ENCODE measurements around the gene PPP1R12A. TPM values are rescaled to one million over a fixed set of nuclear protein-coding genes. Genes with fewer than 3 reads are reported as not detected.
A peak's percentile ranks its signal among the peaks of the same experiment; 100 is the strongest.

PPP1R12A gene
- total RNA-seq, 2 experiments from 2014 or later = 44.5 to 65.1 TPM

DNA sequence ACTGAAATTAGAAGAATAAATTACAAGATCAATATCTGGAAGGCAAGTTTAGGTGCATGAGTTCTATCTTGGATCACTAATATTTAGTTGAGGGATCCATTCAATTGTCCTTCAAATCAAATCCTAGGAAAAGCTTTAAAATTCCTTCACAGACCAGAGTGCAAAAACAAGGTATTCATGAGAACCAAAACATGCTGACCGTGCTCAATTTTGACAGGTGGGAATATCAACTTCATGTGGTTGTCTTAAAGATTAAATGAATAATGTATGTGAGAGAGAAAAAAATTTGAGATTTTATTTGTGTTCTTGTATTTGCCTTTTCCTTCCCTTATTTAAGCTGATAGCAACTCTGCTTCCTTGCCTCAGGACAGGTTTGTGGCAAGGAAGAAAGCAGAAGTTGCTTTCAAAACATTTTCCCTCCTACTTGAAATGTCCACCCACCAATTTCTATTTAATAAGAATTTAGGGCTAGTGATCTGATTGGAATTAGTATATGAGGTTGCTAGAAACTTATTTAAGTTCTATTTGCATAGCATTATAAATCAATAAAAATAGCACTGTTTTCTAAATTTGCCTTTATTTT, 4.9 kb upstream of the PPP1R12A start:
- Histone ChIP-seq H3K4me1 (ENCODE audit: insufficient read depth, low read length, poor library complexity, severe bottlenecking) (peaks cover 8% of the 10 kb centered on the region), H3K9me2 (ENCODE audit: insufficient read depth, low read length) (no peaks in the 10 kb centered on the region), H2AFZ (ENCODE audit: low read length) (no peak overlapping the region), H3K9me3 (ENCODE audit: low read length) (no peaks in the 10 kb centered on the region), H3K79me2 (ENCODE audit: insufficient read depth, low read depth, low read length) (peaks cover 8% of the 10 kb centered on the region; the same call in 1 of the 2 replicates), H4K20me1 (ENCODE audit: insufficient read depth, low read length) (no peaks in the 10 kb centered on the region), H3K36me3 (ENCODE audit: insufficient read depth, low read length) (no peaks in the 10 kb centered on the region), H3K4me3 (ENCODE audit: low read depth, low read length, poor library complexity, severe bottlenecking) (no peak overlapping the region), H3K27ac (ENCODE audit: low read depth, low read length, poor library complexity, severe bottlenecking) (no peak overlapping the region), H3K4me2 (ENCODE audit: low read length) (no peak overlapping the region)
- no TSS peak for BruUV-seq (replicated peaks)
- intact Hi-C loops (cut with micrococcal nuclease; ENCODE audit: unreplicated experiment) = no loop called here
- DNase-seq (ENCODE audit: low spot score) = no peak
- TF ChIP-seq EZH2phosphoT487 (IDR thresholded peaks at IDR 0.05; ENCODE audit: borderline replicate concordance, low read depth, low read length) = no peak
- TF ChIP-seq, protein P1, sequence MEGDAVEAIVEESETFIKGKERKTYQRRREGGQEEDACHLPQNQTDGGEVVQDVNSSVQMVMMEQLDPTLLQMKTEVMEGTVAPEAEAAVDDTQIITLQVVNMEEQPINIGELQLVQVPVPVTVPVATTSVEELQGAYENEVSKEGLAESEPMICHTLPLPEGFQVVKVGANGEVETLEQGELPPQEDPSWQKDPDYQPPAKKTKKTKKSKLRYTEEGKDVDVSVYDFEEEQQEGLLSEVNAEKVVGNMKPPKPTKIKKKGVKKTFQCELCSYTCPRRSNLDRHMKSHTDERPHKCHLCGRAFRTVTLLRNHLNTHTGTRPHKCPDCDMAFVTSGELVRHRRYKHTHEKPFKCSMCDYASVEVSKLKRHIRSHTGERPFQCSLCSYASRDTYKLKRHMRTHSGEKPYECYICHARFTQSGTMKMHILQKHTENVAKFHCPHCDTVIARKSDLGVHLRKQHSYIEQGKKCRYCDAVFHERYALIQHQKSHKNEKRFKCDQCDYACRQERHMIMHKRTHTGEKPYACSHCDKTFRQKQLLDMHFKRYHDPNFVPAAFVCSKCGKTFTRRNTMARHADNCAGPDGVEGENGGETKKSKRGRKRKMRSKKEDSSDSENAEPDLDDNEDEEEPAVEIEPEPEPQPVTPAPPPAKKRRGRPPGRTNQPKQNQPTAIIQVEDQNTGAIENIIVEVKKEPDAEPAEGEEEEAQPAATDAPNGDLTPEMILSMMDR (conservative IDR thresholded peaks at IDR 0.05; ENCODE audit: low read length) = no peak
- POLR2A ChIA-PET = interaction anchor here (0.6 to 1.9 kb wide), 3 partner anchors 10 to 326 kb away, joined by 3 to 6 read pairs (median 5); no protein-coding TSS in a partner anchor
- CTCF ChIA-PET (ENCODE audit: unreplicated experiment) = no interaction called here

DNA sequence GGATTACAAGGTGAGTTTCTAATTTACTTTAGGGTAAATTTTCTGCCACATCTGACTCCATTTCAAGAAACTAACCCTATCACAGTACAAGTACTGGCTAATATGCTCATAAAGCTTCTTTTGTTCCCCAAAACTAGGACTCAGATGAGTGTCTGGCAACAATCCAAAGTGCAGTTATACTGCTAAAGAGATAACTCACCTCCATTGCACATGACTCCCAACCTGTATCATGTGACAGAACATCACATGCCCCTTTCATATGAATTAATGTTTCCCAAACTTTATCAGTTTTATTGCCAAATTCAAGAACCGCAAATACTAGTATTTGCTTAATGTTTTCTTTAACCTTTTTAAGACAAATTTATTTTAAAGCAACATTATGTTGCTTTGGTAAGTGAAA, 3.9 kb upstream of the PPP1R12A start:
- Histone ChIP-seq H3K9me3 (ENCODE audit: low read length) (no peaks in the 10 kb centered on the region), H3K27ac (ENCODE audit: low read depth, low read length, poor library complexity, severe bottlenecking) (no peak overlapping the region), H4K20me1 (ENCODE audit: insufficient read depth, low read length) (peaks cover 4% of the 10 kb centered on the region; the same call in 1 of the 2 replicates), H3K4me2 (ENCODE audit: low read length) (no peak overlapping the region), H3K9me2 (ENCODE audit: insufficient read depth, low read length) (no peaks in the 10 kb centered on the region), H3K79me2 (ENCODE audit: insufficient read depth, low read depth, low read length) (peaks cover 14% of the 10 kb centered on the region), H2AFZ (ENCODE audit: low read length) (no peak overlapping the region), H3K4me1 (ENCODE audit: insufficient read depth, low read length, poor library complexity, severe bottlenecking) (peaks cover 8% of the 10 kb centered on the region), H3K4me3 (ENCODE audit: low read depth, low read length, poor library complexity, severe bottlenecking) (no peak overlapping the region), H3K36me3 (ENCODE audit: insufficient read depth, low read length) (no peaks in the 10 kb centered on the region)
- DNase-seq (ENCODE audit: low spot score) = no peak
- POLR2A ChIA-PET = no interaction called here
- no TSS peak for BruUV-seq (replicated peaks)
- CTCF ChIA-PET (ENCODE audit: unreplicated experiment) = no interaction called here
- intact Hi-C loops (cut with micrococcal nuclease; ENCODE audit: unreplicated experiment) = no loop called here
- no peak for TF ChIP-seq EZH2phosphoT487 (IDR thresholded peaks at IDR 0.05; ENCODE audit: borderline replicate concordance, low read depth, low read length)
- TF ChIP-seq, protein P1 (conservative IDR thresholded peaks at IDR 0.05; ENCODE audit: low read length) = no peak

- ChIA-PET POLR2A (interaction anchor here (0.5 to 1.0 kb wide), 2 partner anchors 84 to 216 kb away, joined by 3 read pairs; no protein-coding TSS in a partner anchor), CTCF (ENCODE audit: unreplicated experiment) (interaction anchor here (1.1 kb wide), 1 partner anchor 9 kb away, joined by 5 read pairs; no protein-coding TSS in a partner anchor)
- Histone ChIP-seq H3K4me1 (ENCODE audit: insufficient read depth, low read length, poor library complexity, severe bottlenecking) (peaks cover 20% of the 10 kb centered on the region), H3K79me2 (ENCODE audit: insufficient read depth, low read depth, low read length) (peaks cover 36% of the 10 kb centered on the region), H3K36me3 (ENCODE audit: insufficient read depth, low read length) (no peaks in the 10 kb centered on the region), H3K9me3 (ENCODE audit: low read length) (no peaks in the 10 kb centered on the region), H3K27ac (ENCODE audit: low read depth, low read length, poor library complexity, severe bottlenecking) (no peak overlapping the region), H3K4me2 (ENCODE audit: low read length) (peak overlapping the region; percentile 69; the same call in 1 of the 2 replicates), H3K9me2 (ENCODE audit: insufficient read depth, low read length) (no peaks in the 10 kb centered on the region), H3K4me3 (ENCODE audit: low read depth, low read length, poor library complexity, severe bottlenecking) (no peak overlapping the region), H4K20me1 (ENCODE audit: insufficient read depth, low read length) (peaks cover 26% of the 10 kb centered on the region), H2AFZ (ENCODE audit: low read length) (no peak overlapping the region)
- no TSS peak for BruUV-seq (replicated peaks)
- TF ChIP-seq, protein P1 (conservative IDR thresholded peaks at IDR 0.05; ENCODE audit: low read length) = no peak
- TF ChIP-seq EZH2phosphoT487 (IDR thresholded peaks at IDR 0.05; ENCODE audit: borderline replicate concordance, low read depth, low read length) = no peak
- no peak for DNase-seq (ENCODE audit: low spot score)
- intact Hi-C loops (cut with micrococcal nuclease; ENCODE audit: unreplicated experiment) = no loop called here
These were observed 1.8 kb upstream of the PPP1R12A start for GRCh38 chr12:79936670-79937069.
